Sigmoid colon (tissue), 4 donors: Measurements from ENCODE around the gene P2RY13.

Experiments
- CTCF ChIP-seq, 4 experiments: fragments of 450-650 bp in 3 of 4; fragments of 200-600 bp in 1 of 4; IDR thresholded peaks; one replicate each; pipeline ENCODE4 v1.5.1; 2016 to 2019; ENCODE audit warnings: antibody characterized with exemption in 4 of 4, mild to moderate bottlenecking in 3 of 4, moderate library complexity in 2 of 4
- EP300 ChIP-seq, 4 donors: sonication (generic); formaldehyde crosslinking; IDR thresholded peaks; one replicate each; pipeline ENCODE4 v1.6.1; 2017; ENCODE audit warnings: antibody characterized with exemption in 4 of 4

- TF ChIP-seq CTCF (IDR thresholded peaks at IDR 0.05) (no peak), EP300 (IDR thresholded peaks at IDR 0.05) (no peak)
Observed at GRCh38 chr3:151278230-151278629, 51.1 kb downstream of the P2RY13 start, which contains the start of gene P2RY14.
